ENCODE results near the gene FKBP5.
"Not testable (repeated sequence)": the region's sequence is repeated elsewhere in the genome, so short reads cannot be mapped to it uniquely, and the experiment has no call there.

Gene FKBP5

DNA sequence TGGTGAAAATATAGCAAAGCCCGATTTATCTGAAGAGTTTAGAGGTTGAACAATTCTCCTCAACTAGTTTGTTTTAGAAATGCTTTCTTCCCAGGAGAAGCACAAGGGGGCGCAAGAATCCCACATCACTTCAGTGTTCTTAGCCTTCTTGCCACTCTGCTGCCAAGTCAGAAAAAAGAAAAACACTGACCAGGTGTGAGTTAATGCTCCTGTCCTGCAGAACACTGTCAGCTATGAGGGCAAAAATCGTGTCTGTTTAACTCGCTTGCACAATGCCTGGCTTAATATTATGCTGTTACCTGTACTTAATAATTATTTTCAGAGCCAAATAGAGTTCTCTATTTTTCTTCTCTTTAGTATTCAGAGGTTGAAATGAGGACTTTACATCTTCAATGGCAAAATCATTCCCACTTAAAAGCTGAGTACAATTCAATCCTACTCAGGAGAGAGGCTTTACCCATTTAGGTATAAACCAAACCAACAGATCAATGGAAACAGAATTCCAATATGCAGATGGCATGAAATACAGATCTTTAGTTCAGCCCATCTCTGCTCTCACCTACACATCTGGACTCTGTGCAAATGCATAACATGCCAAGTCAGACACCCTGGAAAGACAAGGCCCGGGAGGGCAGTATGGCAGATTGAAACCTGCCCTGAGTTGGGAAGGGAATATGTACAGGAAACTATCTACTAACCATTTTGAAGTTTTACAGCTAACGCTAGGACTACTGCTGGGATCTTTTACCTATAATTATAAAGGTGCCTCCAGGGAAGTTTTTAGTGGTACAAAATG is 104.6 kb downstream of the FKBP5 start:
- peak; percentile 61 for DNase-seq (ENCODE audit: low spot score)

- no peak for DNase-seq (ENCODE audit: low spot score)
Observed at GRCh38 chr6:35582315-35582714, 106.4 kb downstream of the FKBP5 start.

DNA sequence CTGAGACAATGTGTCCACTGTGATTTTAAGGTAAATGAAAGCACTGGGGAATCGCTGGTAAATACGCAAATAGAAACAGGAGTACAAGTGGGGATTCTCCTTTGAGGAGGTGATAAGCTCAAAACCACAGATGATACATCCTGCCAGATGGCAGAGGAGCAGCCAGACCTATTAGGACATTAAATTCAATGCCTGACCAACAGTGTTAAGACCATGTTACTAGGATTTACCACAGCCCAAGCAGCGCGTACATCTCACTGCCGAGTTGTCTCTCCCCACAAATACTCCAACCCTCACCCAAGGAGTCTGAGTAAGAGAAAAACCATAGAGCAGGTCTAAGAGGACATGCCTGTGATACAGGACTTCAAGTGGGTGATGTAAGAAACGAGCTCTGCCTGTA is 107.1 kb downstream of the FKBP5 start:
- DNase-seq (ENCODE audit: low spot score) = peak; percentile 57

GRCh38 chr6:35580836-35581235 is 107.9 kb downstream of the FKBP5 start:
- no peak for DNase-seq (ENCODE audit: low spot score)

GRCh38 chr6:35576682-35577081 is 112.0 kb downstream of the FKBP5 start:
- DNase-seq (ENCODE audit: low spot score) = no peak

- no peak for DNase-seq (ENCODE audit: low spot score)
Observed at GRCh38 chr6:35573495-35574110, 115.1 kb downstream of the FKBP5 start.

DNA sequence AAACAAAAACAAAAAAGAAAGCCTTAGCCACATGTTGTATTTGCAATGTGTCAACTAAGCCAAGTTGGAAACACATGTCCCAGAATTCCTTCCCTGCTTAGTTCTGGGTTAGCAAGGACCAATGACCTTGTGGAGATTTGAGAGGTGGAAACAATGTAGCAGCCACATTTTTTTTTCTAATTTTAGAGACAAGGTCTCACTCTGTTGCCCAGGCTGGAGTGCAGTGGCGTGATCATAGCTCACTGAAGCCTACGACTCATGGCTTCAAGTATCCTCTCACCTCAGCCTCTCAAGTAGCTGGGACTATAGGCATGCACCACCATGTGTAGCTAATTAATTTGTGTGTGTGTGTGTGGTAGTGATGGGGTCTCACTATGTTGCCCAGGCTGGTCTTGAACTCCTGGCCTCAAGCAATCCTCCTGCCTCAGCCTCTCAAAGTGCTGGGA is 117.8 kb downstream of the FKBP5 start:
- not testable (repeated sequence) for DNase-seq (ENCODE audit: low spot score)

GRCh38 chr6:35569011-35569461 is 119.7 kb downstream of the FKBP5 start:
- peak; percentile 65 for DNase-seq (ENCODE audit: low spot score)

GRCh38 chr6:35566794-35567193 is 121.9 kb downstream of the FKBP5 start:
- DNase-seq (ENCODE audit: low spot score) = no peak

GRCh38 chr6:35564733-35565132 is 124.0 kb downstream of the FKBP5 start:
- no peak for DNase-seq (ENCODE audit: low spot score)

DNA sequence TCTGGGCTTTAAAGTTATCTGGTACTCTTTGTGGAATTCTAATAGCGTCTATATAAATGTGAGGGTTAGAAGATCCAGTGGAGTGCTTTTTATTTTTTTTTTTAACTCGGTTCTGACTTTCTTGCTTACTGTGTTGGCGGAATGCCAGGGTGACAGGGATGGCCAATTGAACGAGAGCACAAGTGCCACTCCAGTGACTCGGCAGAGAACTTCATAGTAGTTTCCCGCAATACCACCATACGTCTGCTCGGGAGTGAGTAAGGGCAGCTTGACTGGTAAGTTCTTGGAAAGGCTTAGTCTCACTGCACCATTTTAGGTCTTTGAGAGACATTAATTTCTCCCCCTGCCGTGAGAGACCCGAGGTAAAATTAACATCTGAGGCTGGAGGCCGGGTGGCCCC is 126.7 kb downstream of the FKBP5 start:
- no peak for DNase-seq (ENCODE audit: low spot score)

- no peak for DNase-seq (ENCODE audit: low spot score)
Observed at GRCh38 chr6:35561113-35561512, 127.6 kb downstream of the FKBP5 start.

GRCh38 chr6:35558571-35558970 is 130.1 kb downstream of the FKBP5 start:
- no peak for DNase-seq (ENCODE audit: low spot score)

- DNase-seq (ENCODE audit: low spot score) = no peak
Observed at GRCh38 chr6:35557239-35557638, 131.5 kb downstream of the FKBP5 start.

DNA sequence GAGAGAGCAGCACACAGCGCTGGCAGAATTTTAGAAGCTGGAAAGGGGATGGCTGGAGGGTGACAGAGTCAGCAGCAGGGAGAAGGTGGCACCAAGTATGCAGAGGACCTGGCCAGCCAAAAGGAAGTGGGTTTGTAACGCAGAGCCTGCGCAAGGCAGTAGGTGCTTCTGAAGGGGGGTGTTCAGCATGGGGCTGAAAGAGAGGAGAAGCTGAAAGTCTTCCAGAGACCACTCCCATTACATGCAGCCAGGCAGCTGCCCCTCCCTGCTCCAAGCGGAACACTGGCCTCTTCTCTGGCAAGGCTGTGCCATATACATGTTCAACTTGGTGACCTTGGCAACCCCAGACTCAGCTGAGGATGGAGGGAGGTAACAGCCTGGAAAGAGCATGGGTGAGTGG is 133.9 kb downstream of the FKBP5 start:
- DNase-seq (ENCODE audit: low spot score) = no peak

DNA sequence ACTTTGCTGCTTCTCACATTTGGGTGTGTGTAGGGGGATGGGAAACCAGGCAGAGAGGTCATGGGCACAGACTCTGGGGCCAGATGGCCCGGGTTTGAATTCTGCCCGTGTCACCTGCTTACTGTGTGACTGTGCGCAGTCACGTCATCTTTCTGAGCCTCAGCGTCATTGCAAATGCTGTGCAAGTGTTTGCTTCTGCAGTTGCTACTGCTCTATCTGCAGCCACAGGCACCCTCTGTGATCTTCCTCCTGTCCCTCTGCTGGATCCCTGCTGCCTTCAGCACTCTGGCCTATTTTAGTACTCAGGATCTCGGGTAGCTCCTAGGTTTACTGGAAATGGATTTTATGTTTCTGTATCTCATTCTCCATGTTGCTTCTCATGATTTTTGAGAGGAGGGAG is 135.4 kb downstream of the FKBP5 start:
- no peak for DNase-seq (ENCODE audit: low spot score)

- peak; percentile 63 for DNase-seq (ENCODE audit: low spot score)
Observed at GRCh38 chr6:35552285-35552917, 136.3 kb downstream of the FKBP5 start.

DNA sequence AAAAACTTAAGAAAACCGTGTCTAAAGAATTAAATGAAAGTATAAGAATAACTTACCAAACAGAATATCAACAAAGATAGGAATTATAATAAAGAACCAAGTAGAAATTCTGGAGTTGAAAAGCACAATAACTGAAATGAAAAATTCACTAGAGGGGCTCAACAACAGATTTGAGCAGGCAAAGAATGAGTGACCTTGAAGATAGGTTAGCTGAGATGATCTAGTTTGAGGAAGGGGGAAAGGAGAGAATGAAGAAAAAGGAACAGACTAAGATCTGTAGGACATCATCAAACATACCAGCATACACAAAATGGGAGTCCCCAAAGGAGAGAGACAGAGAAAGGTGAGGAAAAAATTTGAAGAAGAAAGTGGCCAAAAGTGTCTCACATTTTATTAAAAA is 138.3 kb downstream of the FKBP5 start:
- DNase-seq (ENCODE audit: low spot score) = no peak

- DNase-seq (ENCODE audit: low spot score) = no peak
Observed at GRCh38 chr6:35547676-35548075, 141.0 kb downstream of the FKBP5 start.

DNA sequence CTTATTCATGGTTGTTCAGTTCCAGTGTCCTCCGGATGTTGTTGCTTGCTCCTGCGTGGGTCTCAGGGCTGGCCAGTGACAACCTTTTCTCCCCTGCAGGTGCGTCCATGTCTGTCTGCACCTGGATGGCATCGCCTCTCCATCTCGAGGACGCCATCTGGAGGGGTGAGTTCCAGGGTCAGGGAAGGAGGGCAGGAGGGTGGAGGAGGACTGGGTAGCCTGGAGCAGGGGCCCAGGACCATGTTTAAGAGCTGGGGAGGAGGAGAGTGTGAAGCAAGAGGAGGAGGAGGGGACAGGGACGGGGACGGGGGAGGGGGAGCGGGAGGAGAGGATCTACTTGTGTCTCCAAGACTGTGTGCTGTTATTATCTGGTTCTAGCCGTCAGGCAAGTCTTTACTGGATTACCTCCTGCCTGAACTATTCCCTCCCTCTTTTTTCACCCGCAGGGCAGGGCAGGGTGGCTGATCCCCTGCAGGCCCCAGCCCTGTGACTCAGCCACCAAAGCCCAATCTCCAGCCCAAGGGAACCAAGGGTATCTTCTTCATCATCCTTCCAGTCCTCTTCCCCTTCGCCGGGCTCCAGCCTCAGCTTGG is 143.8 kb downstream of the FKBP5 start:
- peak; percentile 67 for DNase-seq (ENCODE audit: low spot score)

DNA sequence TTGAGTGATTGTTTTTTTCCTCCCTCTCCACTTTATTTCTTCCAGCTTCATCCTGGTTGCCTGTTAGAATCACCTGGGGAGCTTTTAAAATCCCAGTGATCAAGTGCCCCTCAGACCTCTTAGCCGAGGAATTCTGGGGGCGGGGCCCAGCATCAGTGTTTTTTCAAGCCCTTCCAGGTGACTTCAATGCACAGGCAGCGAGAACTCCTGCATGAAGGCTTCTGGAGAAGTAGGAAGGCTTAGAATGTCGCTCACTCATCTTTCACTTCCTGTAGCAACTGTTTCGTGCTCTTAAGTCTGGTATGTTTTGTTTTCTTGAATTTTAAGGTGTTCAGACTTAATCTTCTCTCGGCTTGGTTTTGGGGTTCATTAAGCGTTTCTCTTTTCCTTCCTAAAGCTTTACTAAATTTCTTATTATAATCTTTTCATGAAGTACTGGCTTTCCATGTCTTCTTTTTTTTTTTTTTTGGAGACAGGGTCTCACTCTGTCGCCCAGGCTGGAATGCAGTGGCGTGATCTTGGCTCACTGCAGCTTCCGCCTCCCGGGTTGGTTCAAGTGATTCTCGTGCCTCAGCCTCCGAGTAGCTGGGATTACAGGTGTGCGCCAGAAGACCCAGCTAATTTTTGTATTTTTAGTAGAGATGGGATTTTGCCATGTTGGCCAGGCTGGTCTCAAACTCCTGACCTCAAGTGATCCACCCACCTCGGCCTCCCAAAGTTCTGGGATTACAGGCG is 145.1 kb downstream of the FKBP5 start:
- DNase-seq (ENCODE audit: low spot score) = no peak

DNA sequence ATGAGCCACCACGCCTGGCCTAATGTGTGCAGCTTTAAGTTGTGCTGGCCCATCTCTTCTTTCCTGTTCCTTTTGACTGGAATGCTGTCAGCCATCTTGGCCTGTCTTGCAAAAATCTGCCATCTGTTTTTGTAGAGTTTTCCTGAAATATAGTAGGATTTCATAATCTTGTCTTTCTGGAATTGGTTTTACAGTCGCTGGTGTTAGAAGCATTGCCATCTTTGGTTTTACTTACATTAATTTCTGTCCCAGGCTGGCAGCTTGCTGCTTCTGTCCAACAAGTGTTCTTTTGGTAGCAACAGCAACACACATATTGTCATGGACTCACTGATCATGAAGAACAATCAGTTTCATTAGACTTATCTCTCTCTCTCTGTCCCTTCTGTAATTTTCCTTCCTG is 146.9 kb downstream of the FKBP5 start:
- DNase-seq (ENCODE audit: low spot score) = no peak

Measured in D341Med (cell line).